Esophagus muscularis mucosa (tissue), 4 donors: ENCODE data around the gene HSPBAP1.

Source experiments
- CTCF ChIP-seq, 3 experiments: fragments of 200-600 bp in 2 of 3; fragments of 450-650 bp in 1 of 3; sonication (generic) in 2 of 3; IDR thresholded peaks; one replicate each; pipeline ENCODE4 v1.5.1; 2017 to 2019; ENCODE audit warnings: antibody characterized with exemption in 3 of 3, mild to moderate bottlenecking in 2 of 3, moderate library complexity in 1 of 3
- EP300 ChIP-seq: sonication (generic); formaldehyde crosslinking; IDR thresholded peaks from one replicate; pipeline ENCODE4 v1.6.1; 2017; ENCODE audit warnings: antibody characterized with exemption
- POLR2A ChIP-seq: fragments of 450-650 bp; IDR thresholded peaks from one replicate; pipeline ENCODE4 v1.6.1; 2017; ENCODE audit warnings: antibody characterized with exemption, moderate library complexity, mild to moderate bottlenecking, low read depth
- POLR2AphosphoS5 ChIP-seq, 2 donors: sonication (generic); formaldehyde crosslinking; IDR thresholded peaks; one replicate each; pipeline ENCODE4 v1.6.1; 2017; ENCODE audit warnings: antibody characterized with exemption in 2 of 2

GRCh38 chr3:122739172-122739571 lies 54.5 kb downstream of the HSPBAP1 start:
- TF ChIP-seq CTCF (IDR thresholded peaks at IDR 0.05) (no peak), POLR2A (no peak), POLR2AphosphoS5 (IDR thresholded peaks at IDR 0.05) (no peak), EP300 (no peak)
